Right lobe of liver (tissue), 4 donors: ENCODE results near the gene KCNQ1.

Experiments used
- POLR2A ChIP-seq: fragments of 450-650 bp; IDR thresholded peaks from one replicate; pipeline ENCODE4 v1.6.1; 2017; ENCODE audit warnings: antibody characterized with exemption, mild to moderate bottlenecking
- TF ChIP-seq, protein P1 (sequence below), 4 donors: fragments of 200-600 bp in 3 of 4; fragments of 450-650 bp in 1 of 4; IDR thresholded peaks; one replicate each; pipeline versions ENCODE4 v1.5.1 to v1.8.0; 2016 to 2022; ENCODE audit warnings: antibody characterized with exemption in 4 of 4, mild to moderate bottlenecking in 2 of 4
- donor health status: DM: no; HTN: no; CAD: no.
- donor health status: DM: no; HTN: no; CAD: no.
- donor health status: DM: no; HTN: yes; CAD: no.

DNA sequence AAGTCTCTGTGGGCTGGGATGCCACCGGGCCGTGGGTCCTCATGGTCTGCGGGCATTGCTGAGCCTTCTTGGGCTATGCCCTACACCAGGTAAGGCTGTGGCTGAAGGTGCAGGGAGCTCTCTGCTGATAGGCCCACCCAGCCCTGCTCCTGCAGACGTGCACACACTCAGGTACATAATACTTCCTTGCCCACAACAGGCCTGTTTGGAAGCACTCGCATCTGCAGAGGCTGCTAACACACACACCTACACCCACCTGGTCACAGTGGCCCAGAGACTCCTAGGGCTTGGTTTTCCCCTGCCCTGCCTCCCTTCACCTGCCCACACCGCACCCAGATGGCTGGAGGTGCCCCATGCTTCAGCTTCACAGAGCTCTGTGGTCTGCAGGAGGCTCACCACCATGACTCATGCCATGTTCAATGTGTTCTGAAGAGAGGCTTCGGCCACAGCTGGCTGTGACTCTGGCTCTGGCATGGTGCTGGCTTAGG is 327.8 kb downstream of the KCNQ1 start:
- TF ChIP-seq, protein P1, sequence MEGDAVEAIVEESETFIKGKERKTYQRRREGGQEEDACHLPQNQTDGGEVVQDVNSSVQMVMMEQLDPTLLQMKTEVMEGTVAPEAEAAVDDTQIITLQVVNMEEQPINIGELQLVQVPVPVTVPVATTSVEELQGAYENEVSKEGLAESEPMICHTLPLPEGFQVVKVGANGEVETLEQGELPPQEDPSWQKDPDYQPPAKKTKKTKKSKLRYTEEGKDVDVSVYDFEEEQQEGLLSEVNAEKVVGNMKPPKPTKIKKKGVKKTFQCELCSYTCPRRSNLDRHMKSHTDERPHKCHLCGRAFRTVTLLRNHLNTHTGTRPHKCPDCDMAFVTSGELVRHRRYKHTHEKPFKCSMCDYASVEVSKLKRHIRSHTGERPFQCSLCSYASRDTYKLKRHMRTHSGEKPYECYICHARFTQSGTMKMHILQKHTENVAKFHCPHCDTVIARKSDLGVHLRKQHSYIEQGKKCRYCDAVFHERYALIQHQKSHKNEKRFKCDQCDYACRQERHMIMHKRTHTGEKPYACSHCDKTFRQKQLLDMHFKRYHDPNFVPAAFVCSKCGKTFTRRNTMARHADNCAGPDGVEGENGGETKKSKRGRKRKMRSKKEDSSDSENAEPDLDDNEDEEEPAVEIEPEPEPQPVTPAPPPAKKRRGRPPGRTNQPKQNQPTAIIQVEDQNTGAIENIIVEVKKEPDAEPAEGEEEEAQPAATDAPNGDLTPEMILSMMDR (IDR thresholded peaks at IDR 0.05): no peak
- no peak for TF ChIP-seq POLR2A
